ENCODE results near the gene NACC2. TPM values are rescaled to one million over a fixed set of nuclear protein-coding genes. Genes with fewer than 3 reads are reported as not detected.

NACC2 gene
- total and polyA plus RNA-seq, 10 of the 15 experiments (the other 5 are each of a cell fraction or from before 2014, with no cell fraction given): 0.66 to 14.7 (median 3.5) TPM

- no peak for FAIRE-seq
- peaks cover 31% of the 10 kb centered on the region for H3K79me2 ChIP-seq (ENCODE audit: control insufficient read depth, insufficient read depth, low read length)
- in situ Hi-C loops (cut with MboI): no loop called here
- no peaks in the 10 kb centered on the region for H4K20me1 ChIP-seq (ENCODE audit: control insufficient read depth, insufficient read depth)
- RAD21 ChIA-PET (ENCODE audit: unreplicated experiment): interaction anchor here (0.7 to 2.2 kb wide), 5 partner anchors 8 to 27 kb away, joined by 3 to 10 read pairs (median 6); no protein-coding TSS in a partner anchor
- H3K4me3 ChIP-seq: peak overlapping the region; percentile 92
- intact Hi-C loops (cut with micrococcal nuclease; ENCODE audit: unreplicated experiment): loop anchor here (1.0 kb wide), 1 partner anchor 8 kb away; no protein-coding TSS in a partner anchor
- DNase-seq (ENCODE audit: low read depth, low spot score): no peak
- peaks cover 8% of the 10 kb centered on the region for H3K4me1 ChIP-seq (ENCODE audit: control insufficient read depth, insufficient read depth, low read length)
- H3K9me3 ChIP-seq (replicated peaks; ENCODE audit: control insufficient read depth, insufficient read depth, low read length): no peaks in the 10 kb centered on the region
- CTCF ChIA-PET: interaction anchor here (1.1 to 1.5 kb wide), 2 partner anchors 8 to 27 kb away, joined by 6 to 7 read pairs; no protein-coding TSS in a partner anchor
- no TSS peak for BruUV-seq (replicated peaks)
- H3K27me3 ChIP-seq (replicated peaks in 1 of 2; ENCODE audit: control insufficient read depth in 2 of 2, insufficient read depth in 2 of 2, low read length in 1 of 2): no peaks in the 10 kb centered on the region
- peak overlapping the region; percentile 64 for H3K4me2 ChIP-seq (ENCODE audit: control insufficient read depth, insufficient read depth)
- H3K27ac ChIP-seq (ENCODE audit: control insufficient read depth, insufficient read depth): peak overlapping the region; percentile 83
- peak overlapping the region; percentile 89 for H3K9ac ChIP-seq (ENCODE audit: control insufficient read depth, insufficient read depth, low read length)
- SMC1A ChIA-PET (ENCODE audit: uncharacterized antibody, unreplicated experiment): interaction anchor here (0.8 to 1.0 kb wide), 3 partner anchors 8 to 27 kb away, joined by 3 to 5 read pairs (median 3); no protein-coding TSS in a partner anchor
- H2AFZ ChIP-seq (ENCODE audit: control insufficient read depth, low read depth, low read length): no peak overlapping the region
- WGBS (ENCODE audit: insufficient coverage, insufficient replicate concordance, low lambda C conversion rate, missing lambda C conversion rate): 48% methylated on average over 23 of the region's 23 CpGs
- H3K36me3 ChIP-seq (ENCODE audit: control insufficient read depth in 2 of 2, insufficient read depth in 2 of 2, low read length in 1 of 2): peaks cover 0 to 3% of the 10 kb centered on the region in 2 experiments; a peak in 2 of 4 replicates
- POLR2A ChIA-PET: interaction anchor here (0.9 to 1.8 kb wide), 8 partner anchors 8 to 158 kb away, joined by 3 to 19 read pairs (median 5); partner anchors contain the start of gene UBAC1
- ATAC-seq: peak; percentile 73
- no peak for TF ChIP-seq BCL3 (IDR thresholded peaks at IDR 0.05; ENCODE audit: borderline replicate concordance, insufficient read depth, low read depth, low read length, poor library complexity, severe bottlenecking)
- 0 out of 2 replicates have a peak, but pooled peaks have one; percentile 10 for TF ChIP-seq NR2F1 (conservative IDR thresholded peaks at IDR 0.05)
- no peak for TF ChIP-seq SIX5 (IDR thresholded peaks at IDR 0.05; ENCODE audit: low read depth, low read length, severe bottlenecking)
- no peak for TF ChIP-seq E2F4 (IDR thresholded peaks at IDR 0.05; ENCODE audit: low read depth, low read length)
- TF ChIP-seq FOXK2 (IDR thresholded peaks at IDR 0.05): no peak
- TF ChIP-seq JUND (IDR thresholded peaks at IDR 0.05; ENCODE audit: low read depth, low read length): no peak
- TF ChIP-seq NFYB (IDR thresholded peaks at IDR 0.05; ENCODE audit: insufficient read depth, low read depth, low read length): peak; percentile 28; the same call in 1 of the 2 replicates
- TF ChIP-seq NR2C1 (IDR thresholded peaks at IDR 0.05): no peak
- TF ChIP-seq POLR2AphosphoS5 (IDR thresholded peaks at IDR 0.05; ENCODE audit: low read length): peak; percentile 75
- peak; percentile 42 for TF ChIP-seq USF2 (IDR thresholded peaks at IDR 0.05; ENCODE audit: borderline replicate concordance, low read depth, low read length)
- no peak for TF ChIP-seq E2F8 (IDR thresholded peaks at IDR 0.05; ENCODE audit: low read depth, partially characterized antibody)
- no peak for TF ChIP-seq ZNF207 (IDR thresholded peaks at IDR 0.05; ENCODE audit: borderline replicate concordance)
- TF ChIP-seq NBN (IDR thresholded peaks at IDR 0.05): peak; percentile 72; the same call in 1 of the 2 replicates
- no peak for TF ChIP-seq ETV6 (conservative IDR thresholded peaks at IDR 0.05 in 1 of 2, IDR thresholded peaks at IDR 0.05 in 1 of 2; ENCODE audit: borderline replicate concordance in 1 of 2, low read depth in 1 of 2)
- TF ChIP-seq RAD51 (IDR thresholded peaks at IDR 0.05): peak; percentile 80
These were observed 22.3 kb upstream of the NACC2 start for GRCh38 chr9:136117291-136117915.

Measured in GM12878 (cell line).